PC-9 (cell line): ENCODE measurements around the gene AMY1C. TPM values are rescaled to one million over a fixed set of nuclear protein-coding genes. Genes with fewer than 3 reads are reported as not detected.
"Not testable (repeated sequence)": the region's sequence is repeated elsewhere in the genome, so short reads cannot be mapped to it uniquely, and the experiment has no call there.

Source experiments
- Bru-seq: library from RNA; stranded (reverse); fragments of 400-500 nt; gene quantifications from one replicate; lab custom pipeline; 2021; lab: Mats Ljungman, UMichigan
- BruChase-seq, 2 experiments: library from RNA; stranded (reverse); fragments of 400-500 nt; gene quantifications; one replicate each; lab custom pipeline; 2021; lab: Mats Ljungman, UMichigan
- BruUV-seq: library from RNA; stranded (reverse); fragments of 400-500 nt; replicated peaks from 2 replicates; lab custom pipeline; 2021; lab: Mats Ljungman, UMichigan
- CTCF ChIA-PET: fragments of 300-600 bp; sonication (Branson Sonifier 250); formaldehyde crosslinking; loops from one replicate; lab custom pipeline; 2022; ENCODE audit warnings: antibody characterized with exemption; lab: Charles Lee
- POLR2A ChIA-PET: fragments of 300-600 bp; sonication (Branson Sonifier 250); formaldehyde crosslinking; loops from one replicate; lab custom pipeline; 2022; ENCODE audit warnings: antibody characterized with exemption; ENCODE audit not compliant: unreplicated experiment; lab: Charles Lee
- DNase-seq, 2 experiments: peaks; one replicate each; pipeline versions ENCODE4 v3.0.0 to v3.0.0-alpha.2; 2015 to 2022; ENCODE audit warnings: mixed read lengths in 1 of 2
- H2AFZ ChIP-seq: fragments of 200-600 bp; sonication (generic); 2 replicates; pipeline ENCODE4 v1.8.1; 2017; ENCODE audit warnings: antibody characterized with exemption
- H3F3A ChIP-seq: fragments of 200-600 bp; sonication (generic); 2 replicates; pipeline ENCODE4 v1.8.1; 2017; ENCODE audit warnings: antibody characterized with exemption, mild to moderate bottlenecking, low read depth; ENCODE audit not compliant: insufficient read depth
- H3K27ac ChIP-seq: fragments of 200-600 bp; sonication (generic); 2 replicates; pipeline ENCODE4 v1.6.1; 2016; ENCODE audit warnings: mixed run types
- H3K27me3 ChIP-seq: fragments of 200-600 bp; sonication (generic); 2 replicates; pipeline ENCODE4 v1.6.1; 2016; ENCODE audit warnings: low read depth, mixed run types; ENCODE audit not compliant: insufficient read depth
- H3K36me3 ChIP-seq: fragments of 200-600 bp; sonication (generic); 2 replicates; pipeline ENCODE4 v1.6.1; 2016; ENCODE audit warnings: low read depth, mixed run types
- H3K4me1 ChIP-seq: fragments of 200-600 bp; sonication (generic); replicated peaks from 2 replicates; pipeline ENCODE4 v1.6.1; 2016; ENCODE audit warnings: mixed run types; ENCODE audit not compliant: insufficient read depth
- H3K4me2 ChIP-seq: fragments of 200-600 bp; sonication (generic); 2 replicates; pipeline ENCODE4 v1.6.1; 2017; ENCODE audit warnings: mixed run types
- H3K4me3 ChIP-seq: fragments of 200-600 bp; sonication (generic); 2 replicates; pipeline ENCODE4 v1.6.1; 2016; ENCODE audit warnings: mixed run types
- H3K79me2 ChIP-seq: fragments of 200-600 bp; sonication (generic); 2 replicates; pipeline ENCODE4 v1.6.1; 2017; ENCODE audit warnings: low read depth, mixed run types
- H3K9me2 ChIP-seq: fragments of 200-600 bp; sonication (generic); 2 replicates; pipeline ENCODE4 v1.8.1; 2017; ENCODE audit warnings: mild to moderate bottlenecking; ENCODE audit not compliant: insufficient read depth
- H3K9me3 ChIP-seq: fragments of 200-600 bp; sonication (generic); 2 replicates; pipeline ENCODE4 v1.8.1; 2016; ENCODE audit warnings: low read depth; ENCODE audit not compliant: insufficient read depth
- H4K20me1 ChIP-seq: fragments of 200-600 bp; sonication (generic); 2 replicates; pipeline ENCODE4 v1.8.1; 2017; ENCODE audit not compliant: insufficient read depth
- intact Hi-C: fragments of 100-400 bp; cut with micrococcal nuclease; formaldehyde crosslinking; loops from one replicate; pipeline ENCODE4 v1.10.0; 2022; ENCODE audit not compliant: unreplicated experiment
- long read RNA-seq: library from polyadenylated mRNA; stranded (forward); transcript quantifications from one replicate; pipeline ENCODE4 v2.0.0, GENCODE V29; 2022
- total RNA-seq: library from RNA; stranded (reverse); gene quantifications from 2 replicates; pipeline ENCODE4 v1.2.3, GENCODE V29; 2021

The AMY1C gene
- total RNA-seq = not detected in 2 replicates
- Bru-seq, nascent RNA = not detected
- not detected for BruChase-seq, experiment 1, labeled RNA remaining after a 2-hour chase
- BruChase-seq, experiment 2, labeled RNA remaining after a 6-hour chase = not detected
- long read RNA-seq = 0 reads

- H3K79me2 ChIP-seq, H3K4me2 ChIP-seq, H3K27me3 ChIP-seq, H3K9me3 ChIP-seq, H3K9me2 ChIP-seq, BruUV-seq, POLR2A ChIA-PET, H3K36me3 ChIP-seq, H3F3A ChIP-seq, H3K27ac ChIP-seq, CTCF ChIA-PET, H4K20me1 ChIP-seq, intact Hi-C loops, H3K4me1 ChIP-seq, H2AFZ ChIP-seq, DNase-seq, H3K4me3 ChIP-seq: not testable (repeated sequence)
These were observed at the start of gene AMY1C for GRCh38 chr1:103749598-103749997. Gene AMY1C (plus strand): TSS chr1:103749898. CDS start chr1:103750470, 572 bp downstream.

GRCh38 chr1:103700669-103701068 is 49.0 kb upstream of the AMY1C start:
- DNase-seq, H3K9me3 ChIP-seq, BruUV-seq, H3K9me2 ChIP-seq, H3K4me3 ChIP-seq, H3K36me3 ChIP-seq, H3K27me3 ChIP-seq, CTCF ChIA-PET, H2AFZ ChIP-seq, H3K4me1 ChIP-seq, H3K27ac ChIP-seq, intact Hi-C loops, H3K4me2 ChIP-seq, POLR2A ChIA-PET, H3K79me2 ChIP-seq, H3F3A ChIP-seq, H4K20me1 ChIP-seq: not testable (repeated sequence)

- DNase-seq, H3K4me2 ChIP-seq, CTCF ChIA-PET, H3K4me1 ChIP-seq, H3K9me3 ChIP-seq, H2AFZ ChIP-seq, H3K9me2 ChIP-seq, H3K27ac ChIP-seq, H4K20me1 ChIP-seq, H3K79me2 ChIP-seq, POLR2A ChIA-PET, H3K36me3 ChIP-seq, H3K4me3 ChIP-seq, intact Hi-C loops, H3F3A ChIP-seq, BruUV-seq, H3K27me3 ChIP-seq: not testable (repeated sequence)
These were observed 48.4 kb upstream of the AMY1C start for GRCh38 chr1:103701256-103701655.

- H3K4me3 ChIP-seq, DNase-seq, H3K27ac ChIP-seq, CTCF ChIA-PET, H3K4me1 ChIP-seq, H2AFZ ChIP-seq, BruUV-seq, H3K79me2 ChIP-seq, H3K4me2 ChIP-seq, intact Hi-C loops, H3K36me3 ChIP-seq, H3F3A ChIP-seq, POLR2A ChIA-PET, H4K20me1 ChIP-seq, H3K9me2 ChIP-seq, H3K9me3 ChIP-seq, H3K27me3 ChIP-seq: not testable (repeated sequence)
These were observed 42.0 kb upstream of the AMY1C start for GRCh38 chr1:103707670-103708069.

- intact Hi-C loops, BruUV-seq, H3K27me3 ChIP-seq, H3K9me2 ChIP-seq, H3K36me3 ChIP-seq, POLR2A ChIA-PET, H3K79me2 ChIP-seq, H3K9me3 ChIP-seq, H2AFZ ChIP-seq, CTCF ChIA-PET, H3K4me2 ChIP-seq, H3F3A ChIP-seq, H3K27ac ChIP-seq, DNase-seq, H4K20me1 ChIP-seq, H3K4me1 ChIP-seq, H3K4me3 ChIP-seq: not testable (repeated sequence)
These were observed 39.3 kb upstream of the AMY1C start for GRCh38 chr1:103710381-103710780.

- H3K9me3 ChIP-seq, H3K9me2 ChIP-seq, CTCF ChIA-PET, H4K20me1 ChIP-seq, H3K27ac ChIP-seq, H3K79me2 ChIP-seq, intact Hi-C loops, H3K4me3 ChIP-seq, H3K27me3 ChIP-seq, POLR2A ChIA-PET, H2AFZ ChIP-seq, BruUV-seq, H3K4me1 ChIP-seq, H3F3A ChIP-seq, H3K36me3 ChIP-seq, H3K4me2 ChIP-seq: not testable (repeated sequence)
- peak in 1 of 2 experiments; percentile 23 for DNase-seq
These were observed 32.3 kb upstream of the AMY1C start for GRCh38 chr1:103717404-103717803.

GRCh38 chr1:103721473-103721872 is 28.2 kb upstream of the AMY1C start:
- H3K4me1 ChIP-seq, BruUV-seq, H2AFZ ChIP-seq, H3F3A ChIP-seq, H3K4me3 ChIP-seq, DNase-seq, H3K36me3 ChIP-seq, CTCF ChIA-PET, intact Hi-C loops, H3K27me3 ChIP-seq, H3K79me2 ChIP-seq, H4K20me1 ChIP-seq, POLR2A ChIA-PET, H3K4me2 ChIP-seq, H3K9me3 ChIP-seq, H3K9me2 ChIP-seq, H3K27ac ChIP-seq: not testable (repeated sequence)
